Right ventricle myocardium inferior (tissue), 1 donor: ENCODE data around the gene IFFO2. TPM values are rescaled to one million over a fixed set of nuclear protein-coding genes. Genes with fewer than 3 reads are reported as not detected.
"Not testable (repeated sequence)": the region's sequence is repeated elsewhere in the genome, so short reads cannot be mapped to it uniquely, and the experiment has no call there.

Experiments
- ATAC-seq: fragments of 200-7000 bp; cut with Tn5 transposase; one replicate; pipeline ENCODE4 v1.9.1; 2020; ENCODE audit warnings: mild to moderate bottlenecking, moderate library complexity
- DNase-seq: peaks from one replicate; pipeline ENCODE4 v3.0.0; 2021; ENCODE audit errors: missing footprints
- intact Hi-C: fragments of 100-400 bp; cut with DNase I; formaldehyde crosslinking; loops from one replicate; pipeline ENCODE4 v1.11.0; 2022
- total RNA-seq: library from RNA; stranded (reverse); fragmentation: NEBNext Ultra II Directional; extraction: Animal tissue kit (Norgen Biotek cat#: 25700); gene quantifications from one replicate; pipeline ENCODE4 v1.2.1, GENCODE V29; 2021
- donor health status: DM: no; HTN: yes; CAD: no; lungs with severe emphysema.

Gene IFFO2
- total RNA-seq, 1 donor from 2014 or later = 5.2 TPM

DNA sequence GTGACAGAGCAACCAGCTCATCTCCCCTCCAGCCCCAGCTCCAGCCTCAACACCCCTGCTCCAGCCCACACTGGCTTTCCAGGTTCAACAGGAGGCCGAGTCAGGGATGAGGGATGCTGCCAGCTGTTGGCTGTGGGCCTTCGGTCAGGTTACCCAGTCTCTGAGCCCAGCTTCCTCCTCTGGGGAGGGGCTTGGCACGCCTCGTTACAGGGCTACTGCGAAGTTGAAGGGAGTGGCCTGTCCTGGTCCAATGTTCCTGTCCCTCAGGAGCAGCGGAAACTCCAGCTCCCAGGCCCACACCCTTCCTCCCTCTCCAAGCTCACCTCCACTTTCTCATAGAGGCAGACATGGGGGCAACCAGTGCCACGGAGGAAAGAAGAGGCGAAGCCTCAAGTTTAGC, 81.9 kb downstream of the IFFO2 start:
- intact Hi-C loops = loop anchor here (2.0 kb wide), 1 partner anchor 278 kb away; no protein-coding TSS in a partner anchor
- no peak for ATAC-seq
- no peak for DNase-seq

DNA sequence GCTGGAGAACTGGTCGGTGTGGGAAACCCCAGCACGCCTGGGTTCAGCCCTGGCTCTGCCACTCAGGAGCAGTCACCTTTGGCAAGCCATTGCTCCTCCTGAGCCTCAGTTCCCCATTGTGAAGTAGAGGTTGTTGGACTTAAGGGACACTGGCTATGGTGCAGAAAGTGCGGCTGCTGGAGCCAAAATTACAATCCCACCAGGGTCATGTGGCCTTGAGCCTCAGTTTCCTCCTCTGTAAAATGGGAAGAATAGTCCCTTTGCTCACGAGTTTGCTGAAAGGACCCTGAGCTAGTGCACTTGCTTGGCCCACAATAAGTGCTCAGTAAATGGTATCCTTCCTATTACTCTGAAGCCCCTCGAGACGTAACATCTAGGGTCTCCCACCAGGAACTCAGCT, 82.4 kb downstream of the IFFO2 start:
- intact Hi-C loops = loop anchor here (2.0 kb wide), 1 partner anchor 277 kb away; no protein-coding TSS in a partner anchor
- DNase-seq = peak; percentile 11
- ATAC-seq = no peak

DNA sequence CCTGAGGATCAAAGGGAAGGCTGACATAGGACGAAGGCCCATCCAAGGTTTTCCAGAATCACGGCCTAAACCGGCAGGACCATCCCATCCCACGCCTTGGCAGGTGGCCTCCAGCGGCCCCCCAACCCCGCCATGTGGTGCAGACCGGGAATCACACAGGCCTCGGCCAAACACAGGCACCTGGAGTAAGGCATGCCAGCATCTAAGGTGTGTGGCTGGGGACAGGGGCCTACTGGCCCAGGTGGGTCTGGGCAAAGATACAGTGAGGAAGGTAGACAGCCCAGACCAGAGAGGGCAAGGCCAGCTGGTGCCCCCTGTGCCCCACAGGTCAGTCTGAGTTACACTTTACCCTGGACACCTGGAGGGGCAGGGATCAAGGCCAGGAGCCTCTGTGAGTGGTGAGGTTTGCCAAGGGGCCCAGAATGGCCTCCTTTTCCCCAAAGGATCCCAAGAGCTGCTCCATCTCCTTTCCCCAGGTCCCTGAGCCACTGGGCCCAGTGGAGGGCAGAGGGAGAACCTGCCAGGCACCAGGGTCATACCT, 84.3 kb downstream of the IFFO2 start:
- DNase-seq = no peak
- no peak for ATAC-seq
- intact Hi-C loops = no loop called here

DNA sequence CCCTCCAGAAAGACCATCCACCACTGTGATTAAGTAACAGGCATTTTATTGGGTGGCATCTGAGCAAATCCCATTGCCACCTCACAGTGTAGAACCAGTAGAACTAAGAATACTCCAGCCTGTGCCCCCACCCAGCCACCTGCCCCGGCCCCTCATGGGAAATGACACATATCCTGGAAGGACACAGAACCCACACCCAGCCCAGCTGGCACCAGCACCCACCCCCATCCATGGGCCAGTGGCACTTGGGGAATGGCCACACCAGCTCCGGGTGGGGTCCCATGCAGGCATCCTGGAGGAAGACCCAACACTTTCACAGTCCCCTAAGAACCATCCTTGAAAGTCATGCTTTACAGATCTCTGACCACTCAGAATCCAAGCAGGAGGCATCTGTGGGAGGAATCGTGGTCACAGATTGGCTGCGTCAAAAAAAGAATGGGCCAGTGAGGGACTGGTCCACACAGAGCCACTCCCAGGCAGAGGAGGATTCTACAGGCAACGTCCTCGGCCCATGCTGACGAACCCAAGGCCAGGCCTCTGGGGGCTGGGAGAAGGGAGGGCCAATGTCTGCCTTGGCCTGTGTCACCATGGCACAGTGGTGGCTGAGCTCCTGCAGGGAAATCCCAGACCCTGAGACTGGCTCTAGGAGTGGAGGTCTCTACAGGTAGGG, 84.9 kb downstream of the IFFO2 start:
- intact Hi-C loops = no loop called here
- ATAC-seq = no peak
- DNase-seq = peak; percentile 31

DNA sequence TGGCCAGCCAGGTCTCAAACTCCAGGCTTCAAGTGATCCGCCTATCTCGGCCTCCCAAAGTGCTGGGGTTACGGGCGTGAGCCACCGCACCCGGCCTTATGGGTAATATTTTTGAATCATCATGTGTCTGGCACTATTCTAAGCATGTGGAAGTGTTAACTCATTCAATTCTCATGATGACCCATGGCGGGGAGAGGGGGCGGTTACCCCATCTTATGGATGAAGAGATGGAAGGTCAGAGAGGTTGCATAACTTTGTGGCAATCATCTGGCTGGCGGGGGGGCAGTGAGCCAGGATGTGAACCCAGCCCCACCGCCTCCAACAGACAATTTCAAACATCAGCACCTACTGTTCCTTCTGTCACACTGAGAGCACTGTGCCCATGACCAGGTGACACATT, 85.5 kb downstream of the IFFO2 start:
- ATAC-seq = no peak
- intact Hi-C loops = no loop called here
- DNase-seq = peak; percentile 37

DNA sequence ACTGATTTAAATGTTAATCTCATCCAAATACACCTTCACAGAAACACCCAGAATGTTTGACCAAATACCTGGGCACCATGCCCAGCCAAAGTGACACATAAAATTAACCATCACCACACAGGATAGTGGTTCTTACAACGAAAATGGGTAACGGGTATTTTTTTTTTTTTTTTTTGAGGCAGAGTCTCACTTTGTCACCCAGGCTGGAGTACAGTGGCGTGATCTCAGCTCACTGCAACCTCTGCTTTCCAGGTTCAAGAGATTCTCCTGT, 85.9 kb downstream of the IFFO2 start:
- intact Hi-C loops, DNase-seq, ATAC-seq: not testable (repeated sequence)

DNA sequence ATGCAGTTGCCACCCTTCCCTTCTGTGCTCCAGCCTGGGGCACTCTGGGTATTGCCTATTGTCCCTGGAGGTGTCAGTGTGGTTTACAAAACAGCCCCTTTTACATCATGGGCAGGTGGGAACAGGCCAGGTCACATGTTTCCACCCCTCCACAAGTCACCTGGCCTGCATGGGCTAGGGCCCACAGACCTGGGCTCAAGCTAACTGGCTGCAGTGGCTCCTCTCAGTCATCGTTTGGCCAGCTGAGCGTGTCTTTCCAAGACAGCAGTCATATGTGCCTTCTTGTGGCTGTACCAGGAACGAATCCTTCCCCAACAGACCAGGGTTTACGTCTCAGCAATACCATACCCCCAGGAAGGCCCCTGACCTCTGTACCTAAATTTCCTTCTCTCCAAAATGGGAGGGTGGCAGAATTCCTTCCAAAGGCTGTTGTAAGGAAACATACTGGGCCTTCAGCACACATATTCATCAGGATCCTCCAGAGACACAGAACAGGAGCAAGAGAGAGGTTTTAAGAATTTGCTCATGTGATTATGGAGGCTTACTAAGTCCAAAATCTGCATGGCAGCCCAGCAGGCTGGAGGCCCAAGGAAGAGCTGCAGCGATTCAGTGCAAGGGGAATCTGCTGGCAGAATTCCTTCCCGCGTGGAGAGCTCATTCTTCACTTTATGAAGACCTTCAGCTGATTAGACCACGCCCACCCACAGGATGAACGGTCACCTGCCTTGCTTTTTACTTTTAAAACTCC, 86.5 kb downstream of the IFFO2 start:
- DNase-seq (peak; percentile 37), ATAC-seq (no peak)
- intact Hi-C loops = no loop called here

DNA sequence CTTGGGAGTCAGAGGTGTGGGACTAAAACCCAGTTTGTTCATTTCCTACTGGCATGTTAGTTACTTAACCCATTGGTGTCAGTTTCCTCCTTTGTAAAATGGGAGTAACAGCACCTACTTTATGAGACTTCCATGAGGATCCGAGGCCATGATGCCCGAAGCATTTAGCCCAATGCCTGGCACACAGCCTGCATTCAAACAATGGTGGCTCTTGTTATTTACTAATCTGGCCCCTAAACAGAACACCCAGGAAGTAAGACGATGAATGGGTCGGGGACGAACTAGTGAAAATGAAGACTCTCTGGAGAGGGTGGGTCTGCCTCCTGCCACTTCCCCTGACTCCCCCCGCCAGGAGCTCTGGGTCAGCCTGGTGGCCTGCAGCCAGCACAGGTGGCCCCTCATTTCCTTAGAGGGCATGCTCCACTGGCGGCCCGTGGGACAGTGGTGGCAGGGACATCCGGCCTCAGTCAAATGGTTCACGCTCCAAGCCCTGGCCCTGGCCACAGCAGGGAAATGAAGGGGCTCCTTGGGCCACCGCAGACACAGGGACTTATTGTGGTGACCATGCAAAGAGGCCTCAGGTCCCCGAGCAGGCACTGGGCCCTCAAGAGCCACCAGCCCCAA, 87.6 kb downstream of the IFFO2 start:
- no peak for DNase-seq
- intact Hi-C loops = no loop called here
- no peak for ATAC-seq

DNA sequence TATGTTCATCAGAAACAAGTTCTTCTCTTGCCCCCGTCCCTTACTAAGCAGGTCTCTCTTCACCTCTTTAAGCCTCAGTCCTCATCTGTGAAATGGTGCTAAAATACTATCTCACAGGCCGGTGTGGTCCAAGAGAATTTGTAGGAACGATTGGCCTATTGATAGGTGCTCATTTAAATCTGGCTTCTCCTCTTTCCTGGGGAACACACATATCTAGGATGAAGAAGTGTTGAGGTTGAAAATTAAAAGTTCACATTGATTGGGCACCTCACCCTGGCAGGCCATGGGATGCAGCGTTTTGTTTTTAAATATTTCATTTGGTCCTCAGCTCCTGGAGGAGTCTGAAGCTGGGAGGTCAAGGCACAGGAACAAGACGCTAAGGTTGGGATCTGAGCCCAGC, 88.1 kb downstream of the IFFO2 start:
- ATAC-seq = no peak
- DNase-seq = no peak
- intact Hi-C loops = no loop called here

DNA sequence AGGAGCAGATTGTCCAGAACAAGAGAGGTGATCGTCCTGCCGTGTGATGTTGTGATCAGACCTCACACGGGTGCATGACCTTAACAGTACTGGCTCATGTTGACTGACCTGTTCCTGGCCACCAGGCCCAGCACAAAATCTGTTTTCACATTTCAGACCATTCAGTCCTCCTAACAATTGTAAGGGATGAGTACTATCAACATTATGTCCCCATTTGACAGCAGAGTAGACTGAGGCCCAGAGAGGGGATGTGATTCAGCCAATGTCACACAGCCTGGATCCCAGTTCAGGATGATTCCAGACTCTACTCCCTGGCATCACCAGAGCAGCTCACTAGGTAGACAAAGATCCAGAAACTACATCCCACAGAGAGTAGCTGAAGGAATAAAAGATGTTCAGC, 89.6 kb downstream of the IFFO2 start:
- no peak for DNase-seq
- ATAC-seq = no peak
- intact Hi-C loops = no loop called here

- ATAC-seq (no peak), DNase-seq (no peak)
- intact Hi-C loops = no loop called here
These were observed 90.2 kb downstream of the IFFO2 start for GRCh38 chr1:18866314-18866713.

- ATAC-seq = no peak
These were observed 91.3 kb downstream of the IFFO2 start for GRCh38 chr1:18865176-18865575.

DNA sequence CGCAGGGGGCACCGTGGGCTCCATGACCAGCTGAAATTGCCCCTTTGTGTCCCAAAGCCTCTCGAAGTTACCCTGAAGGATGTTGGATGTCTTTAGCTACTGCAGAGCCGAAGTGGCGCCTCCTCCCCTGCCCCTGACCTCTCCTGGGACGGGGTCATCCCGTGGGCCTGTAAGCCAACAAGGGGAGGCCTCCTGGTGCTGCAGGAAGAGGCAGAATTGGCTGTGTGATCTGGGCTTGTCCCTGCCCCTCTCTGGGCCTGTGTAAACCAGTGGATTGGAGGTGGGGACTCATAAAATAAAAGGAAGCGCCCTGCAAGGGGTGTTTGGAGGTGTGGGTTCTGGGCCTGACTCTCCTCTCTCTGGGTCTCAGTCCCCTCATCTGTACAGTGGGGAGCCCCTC, 94.9 kb downstream of the IFFO2 start:
- no peak for DNase-seq
- ATAC-seq = no peak

More at GRCh38 chr1:18865176-18865575, 91.3 kb downstream of the IFFO2 start:
- intact Hi-C loops = no loop called here
- no peak for DNase-seq

GRCh38 chr1:18861082-18861481, 95.4 kb downstream of the IFFO2 start:
- DNase-seq = no peak
- ATAC-seq = no peak
- intact Hi-C loops = no loop called here

More for the DNA sequence above, 94.9 kb downstream of the IFFO2 start:
- intact Hi-C loops = no loop called here

GRCh38 chr1:18859560-18859959, 96.9 kb downstream of the IFFO2 start, which contains the start of gene TAS1R2:
Gene TAS1R2, minus strand, starts transcription at chr1:18859660. Its CDS starts 0 bp downstream, at chr1:18859660.
- ATAC-seq (no peak), DNase-seq (no peak)
- intact Hi-C loops = no loop called here

GRCh38 chr1:18858070-18858688, 98.3 kb downstream of the IFFO2 start:
- DNase-seq (no peak), ATAC-seq (no peak)
- intact Hi-C loops = no loop called here

- intact Hi-C loops = no loop called here
- no peak for ATAC-seq
- DNase-seq = no peak
These were observed 100.0 kb downstream of the IFFO2 start for GRCh38 chr1:18856435-18856834.

GRCh38 chr1:18855573-18855972, 100.9 kb downstream of the IFFO2 start:
- ATAC-seq = no peak
- DNase-seq = no peak
- intact Hi-C loops = no loop called here

DNA sequence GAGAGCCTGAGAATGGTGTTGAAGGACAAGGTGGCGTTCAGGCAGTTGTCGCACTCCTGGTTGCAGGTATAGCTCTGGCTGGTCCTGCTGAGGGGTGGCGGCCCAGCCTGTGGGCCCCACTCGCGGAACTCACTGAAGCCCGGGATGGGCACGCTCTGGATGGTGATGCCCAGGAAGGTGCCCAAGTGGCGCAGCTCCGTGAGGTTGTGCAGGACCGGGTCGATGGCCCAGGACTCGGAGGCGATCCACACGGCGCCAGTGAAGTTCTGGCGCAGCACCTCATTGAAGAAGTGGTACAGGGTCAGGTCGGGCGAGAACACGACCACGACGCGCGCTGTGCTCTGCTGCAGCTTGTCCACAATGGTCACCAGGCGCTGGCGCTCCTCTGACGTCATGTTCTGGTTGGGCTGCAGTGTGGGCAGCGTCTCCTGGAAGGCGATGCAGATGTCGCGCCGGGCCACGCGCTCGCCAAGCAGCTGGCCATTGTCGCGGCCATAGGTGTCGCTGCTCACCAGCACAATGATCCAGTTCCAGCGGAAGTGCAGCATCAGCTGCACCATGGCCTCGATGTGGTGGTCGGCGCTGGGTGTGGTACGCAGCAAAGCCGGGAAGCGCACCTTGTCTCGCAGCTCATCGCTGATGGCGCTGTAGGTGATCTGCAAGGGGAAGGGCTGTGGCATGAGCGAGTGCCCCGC, 102.0 kb downstream of the IFFO2 start:
- no peak for ATAC-seq
- intact Hi-C loops = no loop called here
- no peak for DNase-seq
